H9 (cell line): ENCODE results near the gene RNF213. TPM values are rescaled to one million over a fixed set of nuclear protein-coding genes. Genes with fewer than 3 reads are reported as not detected.
"Not testable (repeated sequence)": the region's sequence is repeated elsewhere in the genome, so short reads cannot be mapped to it uniquely, and the experiment has no call there.

Source experiments
- DNase-seq: peaks from one replicate; pipeline ENCODE4 v3.0.0-alpha.2; 2017
- H2AFZ ChIP-seq: one replicate; pipeline ENCODE4 v1.6.1; 2013; ENCODE audit warnings: mild to moderate bottlenecking, low read length, control low read depth, moderate library complexity
- H2AK5ac ChIP-seq: 2 replicates; pipeline ENCODE4 v1.6.1; 2013; ENCODE audit warnings: low read length, control low read depth, mixed read lengths; ENCODE audit not compliant: insufficient read length
- H2BK120ac ChIP-seq: one replicate; pipeline ENCODE4 v1.6.1; 2013; ENCODE audit warnings: low read depth, mild to moderate bottlenecking, low read length, control low read depth, inconsistent platforms; ENCODE audit not compliant: poor library complexity, severe bottlenecking
- H2BK12ac ChIP-seq: 2 replicates; pipeline ENCODE4 v1.6.1; 2013; ENCODE audit warnings: low read length, control low read depth, mixed read lengths, low read depth; ENCODE audit not compliant: insufficient read length
- H2BK15ac ChIP-seq: 2 replicates; pipeline ENCODE4 v1.6.1; 2013; ENCODE audit warnings: low read depth, low read length, control low read depth
- H2BK20ac ChIP-seq: one replicate; pipeline ENCODE4 v1.6.1; 2013; ENCODE audit warnings: low read depth, mild to moderate bottlenecking, low read length, control low read depth, inconsistent platforms; ENCODE audit not compliant: poor library complexity, severe bottlenecking
- H2BK5ac ChIP-seq: 2 replicates; pipeline ENCODE4 v1.6.1; 2013; ENCODE audit warnings: low read length, control low read depth, mixed read lengths; ENCODE audit not compliant: insufficient read length
- H3K14ac ChIP-seq: 2 replicates; pipeline ENCODE4 v1.6.1; 2013; ENCODE audit warnings: low read length, control low read depth; ENCODE audit not compliant: insufficient read depth
- H3K18ac ChIP-seq: 2 replicates; pipeline ENCODE4 v1.6.1; 2013; ENCODE audit warnings: low read depth, mild to moderate bottlenecking, mixed read lengths, low read length, control low read depth; ENCODE audit not compliant: insufficient read length
- H3K23ac ChIP-seq: 2 replicates; pipeline ENCODE4 v1.6.1; 2013; ENCODE audit warnings: low read length, control low read depth, mixed read lengths, low read depth; ENCODE audit not compliant: insufficient read length
- H3K23me2 ChIP-seq: 2 replicates; pipeline ENCODE4 v1.6.1; 2013; ENCODE audit warnings: low read depth, mild to moderate bottlenecking, mixed read lengths, low read length, control low read depth; ENCODE audit not compliant: insufficient read length, poor library complexity, severe bottlenecking
- H3K27ac ChIP-seq: 2 replicates; pipeline ENCODE4 v1.5.1; 2013; ENCODE audit warnings: low read length, control low read depth, mixed read lengths, low read depth; ENCODE audit not compliant: insufficient read length
- H3K27me3 ChIP-seq: 2 replicates; pipeline ENCODE4 v1.6.1; 2013; ENCODE audit warnings: low read length, control low read depth, inconsistent platforms; ENCODE audit not compliant: insufficient read depth
- H3K4ac ChIP-seq: 2 replicates; pipeline ENCODE4 v1.6.1; 2013; ENCODE audit warnings: low read depth, mild to moderate bottlenecking, control low read depth, inconsistent platforms, low read length, moderate library complexity
- H3K4me1 ChIP-seq: 2 replicates; pipeline ENCODE4 v1.6.1; 2013; ENCODE audit warnings: low read length, control low read depth, inconsistent platforms; ENCODE audit not compliant: insufficient read depth
- H3K4me2 ChIP-seq: 2 replicates; pipeline ENCODE4 v1.6.1; 2013; ENCODE audit warnings: low read length, control low read depth, mixed read lengths; ENCODE audit not compliant: insufficient read length, insufficient read depth
- H3K56ac ChIP-seq: 2 replicates; pipeline ENCODE4 v1.6.1; 2013; ENCODE audit warnings: low read depth, mild to moderate bottlenecking, mixed read lengths, low read length, control low read depth; ENCODE audit not compliant: insufficient read length
- H3K79me1 ChIP-seq: 2 replicates; pipeline ENCODE4 v1.6.1; 2013; ENCODE audit warnings: low read depth, mild to moderate bottlenecking, moderate library complexity, low read length, control low read depth, inconsistent platforms; ENCODE audit not compliant: insufficient read depth, poor library complexity, severe bottlenecking
- H3K79me2 ChIP-seq: 2 replicates; pipeline ENCODE4 v1.6.1; 2013; ENCODE audit warnings: low read length, control low read depth, inconsistent platforms; ENCODE audit not compliant: insufficient read depth
- H3K9ac ChIP-seq: 2 replicates; pipeline ENCODE4 v1.6.1; 2013; ENCODE audit warnings: low read length, control low read depth, mixed read lengths; ENCODE audit not compliant: insufficient read length; ENCODE audit errors: extremely low read depth
- H3K9me3 ChIP-seq: one replicate; pipeline ENCODE4 v1.6.1; 2013; ENCODE audit warnings: low read depth, low read length, inconsistent platforms; ENCODE audit not compliant: control insufficient read depth
- H3T11ph ChIP-seq: one replicate; pipeline ENCODE4 v1.6.1; 2013; ENCODE audit warnings: mild to moderate bottlenecking, low read length, control low read depth, inconsistent platforms
- H4K20me1 ChIP-seq: one replicate; pipeline ENCODE4 v1.6.1; 2013; ENCODE audit not compliant: control insufficient read depth, insufficient read length, insufficient read depth
- H4K5ac ChIP-seq: 2 replicates; pipeline ENCODE4 v1.6.1; 2013; ENCODE audit warnings: low read depth, mild to moderate bottlenecking, mixed read lengths, low read length, control low read depth; ENCODE audit not compliant: insufficient read length
- H4K8ac ChIP-seq: replicated peaks from 2 replicates; pipeline ENCODE4 v1.6.1; 2013; ENCODE audit warnings: low read length, control low read depth, mixed read lengths, low read depth; ENCODE audit not compliant: insufficient read length
- H4K91ac ChIP-seq: 2 replicates; pipeline ENCODE4 v1.6.1; 2013; ENCODE audit warnings: low read depth, mild to moderate bottlenecking, moderate library complexity, mixed read lengths, low read length, control low read depth; ENCODE audit not compliant: insufficient read length
- H3K27ac Mint-ChIP-seq, 3 experiments: 2 replicates in 2 of 3; 3 replicates in 1 of 3; pipeline ENCODE4 v1.8.0; 2020 to 2021; ENCODE audit warnings: mixed read lengths in 3 of 3, mild to moderate bottlenecking in 1 of 3, moderate library complexity in 1 of 3
- H3K27me3 Mint-ChIP-seq: 2 replicates; pipeline ENCODE4 v1.8.0; 2021; ENCODE audit warnings: low read depth, mild to moderate bottlenecking, moderate library complexity, mixed read lengths
- H3K36me3 Mint-ChIP-seq, 3 experiments: 2 replicates in 2 of 3; 3 replicates in 1 of 3; pipeline ENCODE4 v1.8.0; 2020 to 2021; ENCODE audit warnings: low read depth in 3 of 3, mixed read lengths in 3 of 3; ENCODE audit not compliant: insufficient read depth in 1 of 3
- H3K4me1 Mint-ChIP-seq, 2 experiments: 2 replicates each; pipeline ENCODE4 v1.8.0; 2020; ENCODE audit warnings: mixed read lengths in 2 of 2
- H3K4me3 Mint-ChIP-seq, 2 experiments: 2 replicates in 1 of 2; 3 replicates in 1 of 2; pipeline ENCODE4 v1.8.0; 2020 to 2021; ENCODE audit warnings: mild to moderate bottlenecking in 2 of 2, mixed read lengths in 2 of 2, moderate library complexity in 1 of 2
- H3K9me3 Mint-ChIP-seq, 2 experiments: 2 replicates in 1 of 2; 3 replicates in 1 of 2; pipeline ENCODE4 v1.8.0; 2020; ENCODE audit warnings: mild to moderate bottlenecking in 2 of 2, mixed read lengths in 2 of 2, moderate library complexity in 1 of 2
- WGBS: extraction: QIAGEN DNeasy Blood & Tissue Kit; methylation state at CpG from one replicate; pipeline ENCODE4 v1.1.7; 2013; ENCODE audit warnings: missing lambda C conversion rate, low lambda C conversion rate, mixed read lengths; ENCODE audit not compliant: insufficient read length; ENCODE audit errors: extremely low coverage; 5-methylcytosine and 5-hydroxymethylcytosine counted together
- total RNA-seq: library from RNA; stranded (reverse); gene quantifications from 2 replicates; pipeline ENCODE4 v1.2.1, GENCODE V29; 2021
- TF ChIP-seq, protein P1 (sequence below): fragments of 200-600 bp; sonication (generic); conservative IDR thresholded peaks from 3 replicates; pipeline ENCODE4 v1.8.0; 2021; ENCODE audit warnings: antibody characterized with exemption, mild to moderate bottlenecking

Gene RNF213
- total RNA-seq, 1 experiment from 2014 or later, result 34.3 TPM

DNA sequence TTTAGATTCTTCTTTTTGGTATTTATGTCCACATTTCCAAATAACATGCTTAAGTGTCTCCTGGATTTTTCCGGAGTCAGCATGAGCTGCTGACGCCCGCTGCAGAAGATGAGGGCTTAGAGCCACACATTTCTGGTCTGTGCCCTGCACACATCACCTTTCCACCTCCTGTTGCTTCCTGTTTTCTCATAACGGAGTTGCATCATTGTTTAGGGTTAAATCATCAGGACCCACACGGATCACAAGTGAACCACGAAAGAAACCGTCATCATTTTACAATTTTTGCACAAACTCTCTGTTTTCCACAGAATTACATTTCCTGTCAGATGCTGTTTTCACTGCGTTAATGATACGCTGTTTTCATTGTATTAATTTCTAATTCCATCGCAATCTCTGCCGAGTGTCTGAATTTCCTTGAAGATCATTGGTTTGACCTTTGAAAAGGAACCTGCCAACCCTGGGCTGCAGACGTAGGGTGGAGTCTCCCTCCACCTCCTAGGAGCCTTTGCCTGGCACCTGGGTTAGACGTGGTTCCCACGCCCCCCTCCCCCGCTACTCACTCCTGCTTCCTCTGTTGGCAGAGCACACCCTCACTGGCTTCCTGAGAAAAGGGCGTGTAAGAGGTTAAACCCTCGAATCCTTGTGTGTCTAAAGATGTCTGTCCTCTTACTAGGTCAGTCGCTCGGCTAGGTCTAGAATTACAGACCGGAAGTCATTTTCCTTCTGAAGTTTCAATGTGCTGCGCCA lies 68.2 kb downstream of the RNF213 start:
- H2AK5ac ChIP-seq, result no peak overlapping the region
- H2BK120ac ChIP-seq, result no peak overlapping the region
- H3K23ac ChIP-seq, result no peak overlapping the region
- no peak overlapping the region for H3K18ac ChIP-seq
- no peak overlapping the region for H3T11ph ChIP-seq
- H3K23me2 ChIP-seq, result peaks cover 2% of the 10 kb centered on the region
- no peaks in the 10 kb centered on the region for H4K20me1 ChIP-seq
- no peak overlapping the region for H4K91ac ChIP-seq
- TF ChIP-seq, protein P1, sequence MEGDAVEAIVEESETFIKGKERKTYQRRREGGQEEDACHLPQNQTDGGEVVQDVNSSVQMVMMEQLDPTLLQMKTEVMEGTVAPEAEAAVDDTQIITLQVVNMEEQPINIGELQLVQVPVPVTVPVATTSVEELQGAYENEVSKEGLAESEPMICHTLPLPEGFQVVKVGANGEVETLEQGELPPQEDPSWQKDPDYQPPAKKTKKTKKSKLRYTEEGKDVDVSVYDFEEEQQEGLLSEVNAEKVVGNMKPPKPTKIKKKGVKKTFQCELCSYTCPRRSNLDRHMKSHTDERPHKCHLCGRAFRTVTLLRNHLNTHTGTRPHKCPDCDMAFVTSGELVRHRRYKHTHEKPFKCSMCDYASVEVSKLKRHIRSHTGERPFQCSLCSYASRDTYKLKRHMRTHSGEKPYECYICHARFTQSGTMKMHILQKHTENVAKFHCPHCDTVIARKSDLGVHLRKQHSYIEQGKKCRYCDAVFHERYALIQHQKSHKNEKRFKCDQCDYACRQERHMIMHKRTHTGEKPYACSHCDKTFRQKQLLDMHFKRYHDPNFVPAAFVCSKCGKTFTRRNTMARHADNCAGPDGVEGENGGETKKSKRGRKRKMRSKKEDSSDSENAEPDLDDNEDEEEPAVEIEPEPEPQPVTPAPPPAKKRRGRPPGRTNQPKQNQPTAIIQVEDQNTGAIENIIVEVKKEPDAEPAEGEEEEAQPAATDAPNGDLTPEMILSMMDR, result no peak
- DNase-seq, result no peak
- no peaks in the 10 kb centered on the region; the same call in 1 of the 2 replicates for H3K27me3 ChIP-seq
- no peak overlapping the region for H3K27ac ChIP-seq
- WGBS, result no CpG with 5 or more reads among the region's 21 CpGs
- H3K56ac ChIP-seq, result no peak overlapping the region
- no peaks in the 10 kb centered on the region for H3K4me1 Mint-ChIP-seq
- no peaks in the 10 kb centered on the region for H3K9me3 ChIP-seq
- no peak overlapping the region for H2BK5ac ChIP-seq
- H3K14ac ChIP-seq, result no peak overlapping the region
- H4K5ac ChIP-seq, result no peak overlapping the region
- H2AFZ ChIP-seq, result no peak overlapping the region
- no peaks in the 10 kb centered on the region for H3K4me1 ChIP-seq
- H3K4me2 ChIP-seq, result no peak overlapping the region
- no peak overlapping the region for H3K4ac ChIP-seq
- no peak overlapping the region for H2BK12ac ChIP-seq
- H2BK20ac ChIP-seq, result no peak overlapping the region
- H3K4me3 Mint-ChIP-seq, result no peak overlapping the region
- H3K9me3 Mint-ChIP-seq, result no peaks in the 10 kb centered on the region
- no peaks in the 10 kb centered on the region for H3K79me2 ChIP-seq
- H3K27ac Mint-ChIP-seq, result peak overlapping the region in 1 of 3 experiments; percentile 26; a peak in 1 of 7 replicates
- H3K9ac ChIP-seq, result no peak overlapping the region
- no peaks in the 10 kb centered on the region for H3K79me1 ChIP-seq
- no peak overlapping the region for H2BK15ac ChIP-seq
- H3K27me3 Mint-ChIP-seq, result no peaks in the 10 kb centered on the region
- peaks cover 22 to 58% (median 43%) of the 10 kb centered on the region in 3 experiments for H3K36me3 Mint-ChIP-seq
- H4K8ac ChIP-seq, result no peak overlapping the region

DNA sequence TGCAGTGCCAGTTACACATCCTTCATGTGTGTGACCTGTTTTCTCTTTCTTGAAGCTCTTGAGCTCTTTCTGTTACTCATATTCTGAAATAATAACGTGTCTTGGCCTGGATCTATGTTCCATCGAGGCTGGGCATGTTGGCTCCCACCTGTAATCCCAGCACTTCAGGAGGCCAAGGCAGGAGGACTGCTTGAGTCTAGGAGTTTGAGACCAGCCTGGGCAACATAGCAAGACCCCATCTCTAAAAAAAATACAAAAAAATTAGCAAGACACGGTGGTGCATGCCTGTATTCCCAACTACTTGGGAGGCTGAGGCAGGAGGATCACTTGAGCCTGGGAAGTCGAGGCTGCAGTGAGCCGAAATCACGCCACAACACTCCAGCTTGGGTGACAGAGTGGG lies 68.8 kb downstream of the RNF213 start:
- not testable (repeated sequence) for H3K27ac Mint-ChIP-seq, H3K9me3 ChIP-seq, H2BK15ac ChIP-seq, H4K20me1 ChIP-seq, H3T11ph ChIP-seq, H3K23me2 ChIP-seq, H3K4me3 Mint-ChIP-seq, H3K27ac ChIP-seq, H3K23ac ChIP-seq, H3K79me1 ChIP-seq, H3K56ac ChIP-seq, H4K8ac ChIP-seq, H3K4ac ChIP-seq, H2BK12ac ChIP-seq, H3K14ac ChIP-seq, H2BK5ac ChIP-seq, H2AK5ac ChIP-seq, H2AFZ ChIP-seq, H3K9ac ChIP-seq, H3K4me2 ChIP-seq, H4K5ac ChIP-seq, H4K91ac ChIP-seq, DNase-seq, H3K27me3 Mint-ChIP-seq, H3K27me3 ChIP-seq, H2BK20ac ChIP-seq, H3K4me1 Mint-ChIP-seq, H3K18ac ChIP-seq, H3K79me2 ChIP-seq, H3K4me1 ChIP-seq, H2BK120ac ChIP-seq, H3K9me3 Mint-ChIP-seq
- peaks cover 24 to 61% (median 48%) of the 10 kb centered on the region in 3 experiments for H3K36me3 Mint-ChIP-seq
- no CpG with 5 or more reads among the region's 6 CpGs for WGBS
